ENCODE data around the gene MAP3K10. TPM values are rescaled to one million over a fixed set of nuclear protein-coding genes. Genes with fewer than 3 reads are reported as not detected.

MAP3K10 gene
- total and polyA plus RNA-seq, 9 of the 15 experiments (the other 6 are each of a cell fraction or from before 2014, with no cell fraction given), result 0.01 to 8.0 (median 2.7) TPM; not detected in 1

- TF ChIP-seq ARID4B (CRISPR knock-in tag; IDR thresholded peaks at IDR 0.05), result no peak
- TF ChIP-seq MITF (IDR thresholded peaks at IDR 0.05), result no peak
- no peak for TF ChIP-seq SRSF3 (IDR thresholded peaks at IDR 0.05; ENCODE audit: insufficient read depth, low read length)
- TF ChIP-seq ZFPM2 (CRISPR knock-in tag; IDR thresholded peaks at IDR 0.05), result no peak
- no peak for TF ChIP-seq ZBTB43 (CRISPR knock-in tag; IDR thresholded peaks at IDR 0.05)
- no peak for TF ChIP-seq ZNF134 (CRISPR knock-in tag; conservative IDR thresholded peaks at IDR 0.05)
- TF ChIP-seq ZNF431 (CRISPR knock-in tag; IDR thresholded peaks at IDR 0.05), result no peak
- TF ChIP-seq VEZF1 (CRISPR knock-in tag; IDR thresholded peaks at IDR 0.05), result no peak
- no peak for TF ChIP-seq ZNF316 (IDR thresholded peaks at IDR 0.05)
- no peak for TF ChIP-seq NCOA4 (IDR thresholded peaks at IDR 0.05; ENCODE audit: partially characterized antibody)
- no peak for TF ChIP-seq ZNF217 (CRISPR knock-in tag; IDR thresholded peaks at IDR 0.05)
- TF ChIP-seq RBM22 (IDR thresholded peaks at IDR 0.05; ENCODE audit: low read depth, low read length, poor library complexity, severe bottlenecking), result no peak
- no peak for TF ChIP-seq CSDE1 (IDR thresholded peaks at IDR 0.05)
Observed at GRCh38 chr19:40205760-40206159, 14.5 kb downstream of the MAP3K10 start (continued).

Measured in K562 (cell line).